Measurements from ENCODE around the gene TRPM5.

Gene TRPM5

DNA sequence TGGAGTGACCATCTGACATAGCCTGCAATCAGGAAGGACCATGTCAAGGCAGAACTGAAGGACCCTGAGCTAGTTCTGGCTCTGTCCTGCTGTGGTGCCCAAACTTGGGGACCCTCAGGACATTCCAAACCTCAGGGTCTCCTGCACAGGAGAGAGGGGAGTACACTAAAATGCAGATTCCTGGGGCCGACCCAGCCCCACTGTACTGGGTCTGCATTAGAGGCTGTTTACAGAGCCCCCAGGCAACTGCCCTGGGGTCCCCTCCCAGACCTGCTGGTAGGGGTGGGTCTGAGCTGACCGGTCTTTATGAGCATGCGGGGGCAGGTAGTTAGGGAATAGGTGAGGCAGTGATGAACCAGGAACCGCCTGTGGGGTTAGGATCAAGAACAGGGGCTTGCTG lies 6.8 kb downstream of the TRPM5 start:
- in situ Hi-C loops (cut with HindIII; ENCODE audit: low sequenced_read_pairs): loop anchor here (5.0 to 10.0 kb wide), 3 partner anchors 67 to 253 kb away; no protein-coding TSS in a partner anchor

DNA sequence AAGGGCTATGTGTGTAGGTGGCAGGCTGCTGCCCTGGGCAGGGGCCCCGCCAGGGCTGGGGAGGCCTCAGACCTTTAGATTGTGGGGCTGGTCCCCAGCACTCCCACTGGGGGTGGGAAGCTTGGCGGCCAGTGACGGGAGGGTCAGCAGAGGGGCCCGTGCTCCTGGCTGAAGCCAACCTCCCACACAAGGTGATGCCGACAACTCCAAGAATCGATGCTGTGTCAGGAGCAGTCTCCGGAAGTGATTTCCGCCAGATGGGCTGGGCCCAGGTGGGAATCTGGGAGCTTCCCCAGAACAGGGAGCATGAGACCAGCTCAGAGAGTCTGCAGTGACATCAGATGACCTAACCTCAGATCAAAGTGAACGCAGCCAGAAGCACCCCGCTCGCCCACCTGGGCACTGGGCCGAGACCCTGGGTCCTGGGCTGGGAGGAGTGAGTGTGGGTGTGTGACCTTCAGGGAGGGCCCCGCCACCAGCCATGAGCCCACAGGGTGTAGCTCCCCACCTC lies 7.7 kb downstream of the TRPM5 start:
- in situ Hi-C loops (cut with HindIII; ENCODE audit: low sequenced_read_pairs): loop anchor here (5.0 to 10.0 kb wide), 3 partner anchors 68 to 252 kb away; no protein-coding TSS in a partner anchor

DNA sequence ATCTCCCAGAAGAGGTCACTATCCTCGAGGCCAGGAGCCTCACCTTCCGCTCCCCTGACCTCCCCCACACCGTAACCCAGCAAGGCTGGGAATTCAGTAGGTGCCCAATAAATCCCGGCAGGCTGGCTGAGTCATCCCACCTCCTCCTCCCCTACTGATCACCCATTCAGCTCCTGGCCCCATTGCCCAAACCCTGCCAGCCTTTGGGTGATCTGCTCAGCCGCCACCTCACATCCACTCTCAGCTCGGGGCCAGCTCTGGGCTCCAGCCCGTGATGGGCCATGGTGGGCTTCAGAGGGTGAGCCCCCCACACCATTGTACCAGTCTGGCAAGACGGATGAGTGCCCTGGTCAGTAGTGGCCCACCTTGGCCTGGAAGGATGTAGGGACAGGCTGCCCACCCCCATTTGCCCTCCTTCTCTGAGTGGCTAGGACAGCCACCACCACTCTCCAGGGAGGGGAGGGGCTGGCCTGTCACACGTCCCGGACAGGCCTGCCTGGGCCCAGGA lies 8.2 kb downstream of the TRPM5 start:
- in situ Hi-C loops (cut with HindIII; ENCODE audit: low sequenced_read_pairs): loop anchor here (5.0 to 10.0 kb wide), 3 partner anchors 69 to 251 kb away; no protein-coding TSS in a partner anchor

DNA sequence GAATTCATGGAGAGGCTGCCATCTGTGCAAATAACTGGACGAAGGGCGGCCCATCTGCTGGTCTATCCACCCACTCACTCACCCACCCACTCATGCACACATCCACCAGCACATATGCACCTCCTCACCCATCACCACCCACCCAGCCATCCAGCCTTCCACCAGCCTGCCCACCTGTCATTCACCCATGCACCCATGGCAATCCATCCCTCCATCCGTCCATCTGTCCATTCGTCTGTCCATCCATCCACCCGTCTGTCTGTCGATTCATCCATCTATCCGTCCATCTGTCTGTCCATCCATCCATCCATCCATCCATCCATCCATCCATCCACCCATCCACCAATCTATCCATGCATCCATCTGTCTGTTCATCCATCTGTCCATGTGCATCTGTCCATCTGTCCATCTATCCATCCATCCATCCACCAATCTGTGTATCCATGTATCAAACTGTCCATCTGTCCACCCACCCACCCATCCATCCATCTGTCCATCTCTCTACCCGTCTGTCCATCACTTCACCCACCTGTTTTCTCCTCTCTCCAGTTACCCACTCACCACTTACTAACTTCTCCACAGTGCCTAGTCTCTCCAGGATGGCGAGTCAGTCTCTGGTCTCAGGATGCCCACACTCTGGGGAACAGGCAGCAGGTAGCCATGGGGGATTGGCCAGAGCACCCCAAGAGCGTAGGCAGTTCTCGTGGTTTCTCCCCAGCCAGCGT lies 8.9 kb downstream of the TRPM5 start:
- in situ Hi-C loops (cut with HindIII; ENCODE audit: low sequenced_read_pairs): loop anchor here (5.0 to 10.0 kb wide), 3 partner anchors 69 to 251 kb away; no protein-coding TSS in a partner anchor

DNA sequence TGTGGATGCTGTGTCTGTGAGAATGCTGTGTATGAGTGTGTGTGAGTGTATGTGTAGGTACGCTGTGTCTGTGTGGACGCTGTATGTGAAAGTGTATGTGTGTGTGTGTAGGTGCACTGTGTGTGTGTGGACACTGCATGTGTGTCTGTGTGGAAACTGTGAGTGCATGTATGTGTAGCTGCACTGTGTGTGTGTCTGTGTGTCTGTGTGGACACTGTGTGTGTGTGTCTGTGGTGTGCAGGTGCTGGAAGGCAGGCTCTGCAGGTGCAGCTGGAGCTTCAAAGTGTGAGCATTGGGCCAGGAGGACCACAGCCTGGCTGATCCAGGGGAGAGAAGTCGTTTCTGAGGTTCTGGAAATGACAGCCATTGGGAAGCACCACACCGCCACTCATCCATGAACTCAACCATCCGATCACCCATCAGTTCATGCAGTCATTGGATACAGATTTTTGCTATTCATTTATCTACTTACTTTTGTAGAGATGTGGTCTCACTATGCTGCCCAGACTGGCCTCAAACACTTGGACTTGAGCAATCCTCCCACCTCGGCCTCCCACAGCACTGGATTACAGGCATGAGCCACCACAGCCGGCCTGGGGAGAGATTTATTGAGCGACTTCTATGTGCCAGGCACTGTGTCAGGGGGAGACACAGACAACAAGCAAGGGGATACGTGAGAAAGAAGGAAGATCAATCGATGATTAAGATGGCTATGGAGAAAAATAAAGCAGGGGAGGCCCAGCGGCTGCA lies 9.6 kb downstream of the TRPM5 start:
- in situ Hi-C loops (cut with HindIII; ENCODE audit: low sequenced_read_pairs): loop anchor here (5.0 to 10.0 kb wide), 3 partner anchors 70 to 250 kb away; no protein-coding TSS in a partner anchor

DNA sequence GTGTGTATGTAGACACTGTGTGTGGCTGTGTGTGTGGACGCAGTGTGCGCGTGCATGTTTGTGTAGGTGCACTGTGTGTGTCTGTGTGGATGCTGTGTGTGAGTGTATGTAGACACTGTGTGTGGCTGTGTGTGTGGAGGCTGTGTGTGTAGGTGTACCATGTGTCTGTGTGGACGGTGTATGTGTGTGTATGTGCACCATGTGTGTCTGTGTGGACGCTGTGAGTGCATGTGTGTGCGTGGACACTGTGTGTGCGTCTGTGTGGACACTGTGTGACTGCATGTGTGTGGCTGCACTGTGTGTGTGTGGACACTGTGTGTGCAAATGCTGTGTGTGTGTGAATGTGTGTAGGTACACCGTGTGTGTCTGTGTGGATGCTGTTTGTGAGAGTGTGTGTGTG lies 10.3 kb downstream of the TRPM5 start:
- in situ Hi-C loops (cut with HindIII; ENCODE audit: low sequenced_read_pairs): loop anchor here (10.0 kb wide), 2 partner anchors 71 to 249 kb away; no protein-coding TSS in a partner anchor

DNA sequence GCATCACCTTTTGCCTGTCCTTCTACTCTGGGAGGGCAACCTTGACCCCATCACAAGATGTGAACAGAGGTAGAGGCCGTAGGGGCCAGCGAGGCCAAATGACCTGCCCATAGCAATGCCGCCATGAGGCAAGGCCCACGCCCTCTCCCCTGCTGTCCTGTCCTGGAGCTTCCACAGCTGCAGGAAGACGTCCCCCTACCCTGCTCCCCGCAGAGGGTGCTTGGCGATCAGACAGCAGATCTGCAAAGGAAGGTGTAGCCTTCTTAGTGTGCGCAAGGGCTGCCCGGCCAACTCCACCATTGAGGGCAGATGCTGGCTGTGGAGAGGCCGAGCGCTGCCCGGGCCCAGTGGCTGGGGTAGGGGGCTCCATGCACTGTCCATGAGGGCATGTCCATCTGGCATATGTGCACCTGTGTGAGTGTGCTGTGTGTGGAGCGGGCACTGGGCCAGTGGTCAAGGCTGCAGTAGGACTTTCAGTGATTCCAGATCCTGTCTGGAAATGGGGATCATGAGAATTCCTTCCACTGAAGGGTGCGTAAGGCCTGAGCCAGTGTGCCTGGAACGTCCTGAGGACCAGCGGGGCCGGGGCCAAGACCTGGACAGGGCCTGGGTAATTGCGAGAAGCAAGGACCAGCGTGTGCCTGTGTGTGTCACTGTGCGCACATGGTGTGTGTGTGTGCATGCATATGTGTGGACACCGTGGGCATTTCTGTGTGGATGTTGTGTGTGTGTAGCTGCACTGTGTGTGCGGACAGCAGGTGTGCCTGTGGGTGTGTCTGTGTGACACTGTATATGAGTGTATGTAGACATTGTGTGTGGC lies 11.0 kb downstream of the TRPM5 start:
- in situ Hi-C loops (cut with HindIII; ENCODE audit: low sequenced_read_pairs): loop anchor here (10.0 kb wide), 2 partner anchors 71 to 249 kb away; no protein-coding TSS in a partner anchor

DNA sequence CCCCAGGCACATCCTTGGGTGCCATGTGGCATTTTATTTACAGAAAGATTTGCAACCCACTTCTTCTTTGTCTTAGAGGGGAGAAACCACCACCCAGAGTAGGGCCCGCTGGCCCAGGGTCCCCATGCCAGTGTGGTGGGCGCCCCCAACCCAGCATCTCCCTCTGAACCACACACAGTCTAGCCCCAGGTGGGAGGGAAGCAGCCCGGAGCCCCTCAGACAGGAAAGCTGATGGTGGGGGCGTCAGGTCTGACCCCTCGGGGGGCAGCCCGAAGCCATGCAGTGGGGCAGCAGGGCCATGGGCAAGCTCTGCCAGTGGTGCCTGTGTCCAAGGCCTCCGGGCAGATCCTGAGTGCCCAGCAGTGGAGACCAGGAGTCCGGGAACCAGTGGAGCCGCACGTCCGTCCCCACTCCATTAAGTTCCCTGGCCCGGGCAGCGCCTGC lies 11.7 kb downstream of the TRPM5 start:
- in situ Hi-C loops (cut with HindIII; ENCODE audit: low sequenced_read_pairs): loop anchor here (10.0 kb wide), 2 partner anchors 72 to 248 kb away; no protein-coding TSS in a partner anchor

DNA sequence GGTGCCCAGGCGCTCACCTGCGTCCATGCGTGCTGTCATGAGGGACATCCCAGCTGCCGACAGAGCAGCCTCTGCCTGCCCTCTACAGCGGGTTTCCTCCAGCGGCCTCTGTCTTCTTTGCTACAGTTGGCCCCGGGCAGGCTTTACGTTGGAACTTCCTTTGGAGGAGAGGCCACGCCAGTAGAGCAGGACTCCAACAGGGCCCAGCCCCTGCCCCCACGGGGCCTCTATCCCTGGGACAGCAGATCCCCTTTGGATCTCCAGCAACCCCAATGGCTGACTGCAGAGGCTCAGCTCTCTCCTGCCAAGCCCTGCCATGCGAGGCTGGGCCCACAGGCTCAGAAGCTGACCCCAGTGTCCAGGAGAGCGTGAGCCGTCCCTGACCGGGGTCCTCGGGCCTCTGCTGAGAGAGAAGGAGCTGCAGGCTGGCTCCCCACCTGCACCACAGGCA lies 12.1 kb downstream of the TRPM5 start:
- in situ Hi-C loops (cut with HindIII; ENCODE audit: low sequenced_read_pairs): loop anchor here (10.0 kb wide), 2 partner anchors 73 to 247 kb away; no protein-coding TSS in a partner anchor

DNA sequence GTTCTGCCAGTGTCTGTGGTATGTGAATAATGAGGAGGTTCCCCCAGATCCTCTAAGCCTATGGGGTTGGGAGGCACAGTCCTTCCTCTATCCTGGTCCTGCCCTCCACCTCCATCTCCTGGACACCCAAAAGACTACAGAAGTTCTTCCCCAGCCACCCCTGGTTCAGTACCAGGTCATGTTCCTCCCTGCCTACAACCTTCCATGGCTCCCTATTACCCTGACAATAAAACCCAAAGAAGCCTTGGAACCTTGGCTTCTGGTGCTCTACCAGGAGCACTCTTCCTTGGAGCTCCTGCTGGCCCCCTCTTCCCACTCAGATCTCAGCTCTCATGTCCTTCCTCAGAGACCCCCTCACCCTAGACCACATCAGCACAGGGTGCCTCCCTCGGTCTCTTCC lies 12.9 kb downstream of the TRPM5 start:
- in situ Hi-C loops (cut with HindIII; ENCODE audit: low sequenced_read_pairs): loop anchor here (10.0 kb wide), 2 partner anchors 73 to 247 kb away; no protein-coding TSS in a partner anchor

DNA sequence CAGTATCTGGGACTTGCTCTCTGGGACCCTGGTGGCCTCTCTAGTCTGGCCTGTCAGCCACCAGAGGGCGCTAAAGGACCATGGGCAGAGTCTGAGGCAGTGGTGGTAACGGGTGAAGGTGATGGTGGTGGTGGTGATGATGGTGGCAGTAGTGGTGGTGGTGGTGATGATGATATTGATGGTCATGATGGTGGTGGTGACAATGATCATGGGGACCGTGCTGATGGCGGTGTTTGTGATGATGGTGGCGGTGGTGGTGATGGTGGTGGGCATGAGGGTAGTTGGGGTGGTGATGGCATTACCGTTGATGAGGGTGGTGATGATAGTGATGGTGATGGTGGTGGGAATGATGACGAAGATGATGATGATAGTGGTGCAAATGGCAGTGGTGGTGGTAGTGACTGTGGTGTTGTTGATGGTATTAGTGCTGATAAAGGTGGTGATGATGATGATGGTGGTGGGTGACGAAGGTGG lies 16.0 kb downstream of the TRPM5 start:
- in situ Hi-C loops (cut with HindIII; ENCODE audit: low sequenced_read_pairs): no loop called here

DNA sequence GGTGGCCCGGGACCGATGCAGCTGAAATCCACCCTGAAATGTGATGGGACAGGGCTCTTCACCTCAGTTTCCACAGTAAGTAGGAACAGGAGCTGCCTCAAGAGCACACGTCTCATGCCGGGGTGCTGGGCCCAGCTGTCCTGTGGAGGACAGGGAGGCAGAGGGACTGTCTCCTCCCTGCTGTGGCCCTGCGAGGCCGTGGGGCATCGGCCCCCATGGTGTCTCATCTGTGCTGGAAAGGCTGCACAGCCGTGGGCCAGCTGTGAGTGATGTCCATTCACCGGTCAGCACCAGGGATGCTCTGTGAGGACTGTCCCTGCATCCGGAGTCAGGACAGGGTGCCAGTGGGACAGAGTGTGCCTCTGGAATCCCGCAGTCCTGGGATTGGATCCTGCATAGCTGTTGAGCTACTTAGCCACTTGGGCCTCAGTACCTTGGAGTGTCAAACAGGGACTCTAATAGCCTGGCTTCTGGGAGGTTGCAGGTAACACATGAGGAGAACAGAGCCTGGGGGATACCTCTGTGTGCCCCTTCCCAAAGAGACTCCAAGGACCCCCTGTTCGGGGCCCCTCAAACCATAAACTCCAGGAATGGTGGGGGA lies 16.5 kb downstream of the TRPM5 start:
- in situ Hi-C loops (cut with HindIII; ENCODE audit: low sequenced_read_pairs): no loop called here

DNA sequence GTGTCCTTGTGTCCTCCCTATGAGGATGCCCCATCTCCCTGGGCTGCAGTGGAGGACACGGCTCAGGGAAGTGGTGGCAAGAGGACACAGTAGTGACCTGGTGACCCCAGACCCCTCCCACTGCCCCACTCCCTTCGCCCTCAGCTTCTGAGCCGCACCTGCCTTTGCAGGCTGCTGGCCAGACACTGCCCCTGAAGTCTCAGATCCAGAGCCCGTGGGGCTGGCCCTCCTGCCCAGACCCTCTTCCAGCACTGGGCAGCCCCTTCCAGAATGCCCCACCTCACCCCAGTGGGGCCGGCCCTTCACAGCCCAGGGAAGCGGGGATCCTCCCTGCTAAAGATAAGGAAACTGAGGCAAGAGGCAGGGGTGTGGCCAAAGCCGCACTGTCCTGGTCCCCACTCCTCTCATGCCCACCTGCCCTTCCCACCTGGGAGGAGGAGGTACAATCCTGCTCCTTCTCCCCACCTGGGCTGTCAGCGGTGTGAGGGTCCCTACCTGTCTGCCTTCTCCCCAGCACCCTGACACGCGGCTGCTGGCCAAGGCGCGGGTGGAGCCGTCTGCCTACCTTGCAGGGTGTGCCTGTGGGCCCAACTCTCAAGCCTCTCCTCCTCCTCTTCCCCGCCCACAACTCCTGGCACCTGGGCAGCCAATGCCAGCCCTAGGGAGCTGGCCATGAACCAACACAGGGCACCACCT lies 17.3 kb downstream of the TRPM5 start:
- in situ Hi-C loops (cut with HindIII; ENCODE audit: low sequenced_read_pairs): no loop called here

DNA sequence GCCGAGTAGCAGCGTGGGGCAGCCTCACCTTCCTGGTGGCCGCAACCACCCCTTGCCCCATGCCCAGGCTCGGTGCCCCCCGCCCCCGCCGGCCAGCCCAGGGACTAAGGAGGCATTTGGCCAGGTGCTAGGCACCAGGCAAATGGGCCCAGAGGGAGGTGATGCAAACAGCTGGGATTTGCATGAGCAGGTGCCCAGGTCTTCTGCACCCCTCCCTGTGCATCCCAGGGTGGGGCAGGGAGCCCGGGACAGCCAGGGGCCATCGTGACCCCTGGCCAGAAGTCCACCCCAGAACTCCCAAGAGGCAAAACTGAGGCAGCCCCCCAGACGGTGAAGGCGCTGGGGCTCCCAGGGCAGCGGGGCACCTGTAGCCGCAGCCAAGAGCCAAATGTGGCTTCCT lies 18.1 kb downstream of the TRPM5 start:
- in situ Hi-C loops (cut with HindIII; ENCODE audit: low sequenced_read_pairs): no loop called here

DNA sequence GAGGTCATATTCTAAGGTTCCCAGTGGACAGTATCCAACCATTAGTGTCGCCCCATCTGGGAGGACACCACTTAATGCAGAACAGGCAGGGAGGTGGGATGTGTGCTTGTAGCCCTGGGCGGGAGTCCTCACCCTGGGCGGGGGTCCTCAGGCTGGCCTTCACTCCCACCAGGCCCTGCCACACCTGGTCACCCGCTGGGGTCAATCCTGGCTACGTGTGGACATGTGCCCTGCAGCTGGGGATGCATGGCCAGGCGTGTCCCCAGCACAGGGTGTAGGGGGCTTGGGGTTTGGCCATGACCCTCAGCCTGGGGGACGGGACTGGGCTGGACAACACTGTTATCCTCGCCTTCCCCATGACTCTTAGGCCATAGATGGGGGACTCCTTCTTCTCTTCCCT lies 18.8 kb downstream of the TRPM5 start:
- in situ Hi-C loops (cut with HindIII; ENCODE audit: low sequenced_read_pairs): no loop called here

DNA sequence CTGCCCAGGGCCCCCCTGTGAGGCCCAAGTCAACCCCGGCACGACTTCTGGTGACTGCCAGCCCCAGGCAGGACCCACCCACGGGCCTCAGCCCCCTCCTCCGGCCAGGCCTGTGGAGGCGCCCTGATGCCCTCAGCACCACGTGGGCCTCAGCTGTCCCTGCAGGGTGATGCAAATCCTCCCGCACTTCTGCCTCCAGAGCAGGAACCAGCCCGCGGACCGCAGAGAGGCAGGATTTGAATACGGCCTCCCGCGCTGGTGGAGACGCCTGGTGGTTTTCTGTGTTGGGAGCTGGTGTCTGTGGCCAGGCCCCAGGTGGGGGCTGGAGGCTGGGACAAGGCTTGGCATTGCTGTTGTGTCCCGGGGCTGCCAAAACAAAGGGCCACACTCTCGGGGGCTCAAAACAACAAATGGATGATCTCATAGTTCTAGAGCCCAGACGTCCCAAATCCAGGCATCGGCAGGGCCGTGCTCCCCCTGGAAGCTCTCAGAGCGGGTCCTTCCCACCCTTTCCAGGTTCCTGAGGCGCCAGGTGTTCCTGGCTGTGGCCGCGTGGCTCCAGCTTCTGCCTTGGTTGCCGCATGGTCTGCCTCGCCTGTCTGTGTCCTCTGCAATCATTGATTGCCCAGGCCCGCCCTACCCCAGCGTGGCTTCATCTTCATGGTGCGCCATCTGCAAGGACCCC lies 19.4 kb downstream of the TRPM5 start:
- in situ Hi-C loops (cut with HindIII; ENCODE audit: low sequenced_read_pairs): no loop called here

DNA sequence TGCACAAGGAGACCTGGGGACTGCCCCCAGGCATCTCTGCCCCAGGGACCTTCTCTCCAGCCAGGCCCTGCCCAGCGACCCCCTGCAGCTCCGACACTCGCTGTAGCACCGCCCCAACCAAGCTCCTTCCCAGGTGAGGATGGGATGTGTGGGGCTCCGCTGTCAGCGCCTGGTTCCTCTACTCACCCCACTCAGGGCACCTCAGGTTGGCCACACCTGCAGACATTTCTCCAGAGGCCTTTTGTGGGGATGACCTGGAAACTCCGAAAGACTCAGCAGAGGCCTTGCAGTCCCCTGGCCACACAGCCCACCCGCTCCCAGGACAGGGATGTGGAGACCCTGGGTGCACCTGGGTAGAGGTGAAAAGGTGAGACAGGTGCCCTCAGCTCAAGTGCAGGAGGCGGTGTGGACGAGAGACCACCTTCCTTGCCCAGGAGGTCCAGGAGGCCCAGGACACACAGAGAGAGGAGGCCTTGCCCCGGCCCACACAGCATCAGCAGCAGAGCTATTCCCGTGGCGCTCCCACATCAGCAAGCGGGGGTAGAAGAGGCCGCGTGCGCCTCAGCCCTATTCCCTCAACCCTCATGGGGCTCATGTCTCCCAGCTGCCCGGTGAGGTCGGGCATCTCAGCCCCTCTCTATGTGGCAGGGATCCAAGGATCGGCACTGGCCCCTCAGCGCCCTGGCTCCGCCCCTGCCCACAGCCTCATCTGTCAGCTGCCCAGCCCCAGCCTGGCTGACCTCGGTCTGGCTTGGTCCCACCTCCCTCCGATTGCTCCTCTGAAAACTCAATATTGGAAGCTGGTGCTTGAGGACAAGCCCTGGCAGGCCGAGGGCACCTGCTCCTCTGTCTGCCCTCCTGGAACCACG lies 20.9 kb downstream of the TRPM5 start:
- in situ Hi-C loops (cut with HindIII; ENCODE audit: low sequenced_read_pairs): no loop called here

Measured in endothelial cell of hepatic sinusoid (primary cell).